Sciatic nerve (tissue), 2 donors: Measurements from ENCODE around the gene GIGYF1. TPM values are rescaled to one million over a fixed set of nuclear protein-coding genes. Genes with fewer than 3 reads are reported as not detected.
A peak's percentile ranks its signal among the peaks of the same experiment; 100 is the strongest.
"Not testable (repeated sequence)": the region's sequence is repeated elsewhere in the genome, so short reads cannot be mapped to it uniquely, and the experiment has no call there.

Experiments
- ATAC-seq: fragments of 200-7000 bp; cut with Tn5 transposase; one replicate; pipeline ENCODE4 v1.9.1; 2020; ENCODE audit warnings: mild to moderate bottlenecking, moderate library complexity
- DNase-seq: peaks from one replicate; pipeline ENCODE4 v3.0.0-alpha.2; 2020; ENCODE audit warnings: low spot score
- intact Hi-C: fragments of 100-400 bp; cut with DNase I; formaldehyde crosslinking; loops from one replicate; pipeline ENCODE4 v1.14.2; 2022
- total RNA-seq: library from RNA; stranded (reverse); fragmentation: NEBNext Ultra II Directional; extraction: Animal tissue kit (Norgen Biotek cat#: 25700); gene quantifications from one replicate; pipeline ENCODE4 v1.2.1, GENCODE V29; 2021
- donor health status: DM: no; HTN: no; CAD: no.
- donor health status: DM: no; HTN: no; CAD: no.

Gene GIGYF1
- total RNA-seq, 1 donor from 2014 or later: 58.8 TPM

DNA sequence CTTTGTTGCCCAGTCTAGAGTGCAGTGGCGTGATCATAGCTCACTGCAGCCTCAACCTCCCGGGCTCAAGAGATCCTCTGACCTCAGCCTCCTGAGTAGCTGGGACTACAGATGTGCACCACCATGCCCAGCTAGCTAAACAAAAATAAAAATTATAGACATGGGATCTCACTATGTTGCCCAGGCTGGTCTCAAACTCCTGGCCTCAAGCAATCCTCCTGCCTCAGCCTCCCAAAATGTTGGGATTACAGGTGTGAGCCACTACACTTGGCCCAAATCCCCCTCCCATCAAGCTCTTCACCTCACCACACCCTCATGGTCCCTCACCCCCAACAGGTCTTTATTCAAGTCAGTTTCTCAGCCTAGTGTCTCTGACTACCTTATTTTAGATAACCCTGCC is 23.0 kb upstream of the GIGYF1 start:
- ATAC-seq, intact Hi-C loops: not testable (repeated sequence)

DNA sequence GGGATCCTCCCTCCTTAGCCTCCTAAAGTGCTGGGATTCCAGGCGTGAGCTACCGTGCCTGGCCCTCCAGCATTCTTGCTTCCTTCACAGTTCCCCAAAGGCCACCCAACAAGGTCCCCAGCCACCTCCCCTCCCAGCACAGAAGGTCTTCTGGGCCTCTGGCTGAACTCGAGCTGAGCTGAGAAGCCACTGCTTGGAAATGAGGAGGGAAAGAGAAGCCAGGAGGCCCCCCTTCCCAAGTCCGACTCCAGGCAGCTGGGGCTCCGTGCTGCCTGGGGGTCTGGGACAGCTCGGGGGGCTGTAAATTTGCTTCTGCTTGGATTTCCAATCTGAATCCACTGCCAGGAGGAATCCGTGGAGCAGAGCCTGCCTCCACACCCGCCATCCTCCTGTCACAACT is 20.7 kb upstream of the GIGYF1 start:
- DNase-seq (no peak), ATAC-seq (no peak)
- intact Hi-C loops: no loop called here

More for the DNA sequence above, 23.0 kb upstream of the GIGYF1 start:
- not testable (repeated sequence) for DNase-seq

DNA sequence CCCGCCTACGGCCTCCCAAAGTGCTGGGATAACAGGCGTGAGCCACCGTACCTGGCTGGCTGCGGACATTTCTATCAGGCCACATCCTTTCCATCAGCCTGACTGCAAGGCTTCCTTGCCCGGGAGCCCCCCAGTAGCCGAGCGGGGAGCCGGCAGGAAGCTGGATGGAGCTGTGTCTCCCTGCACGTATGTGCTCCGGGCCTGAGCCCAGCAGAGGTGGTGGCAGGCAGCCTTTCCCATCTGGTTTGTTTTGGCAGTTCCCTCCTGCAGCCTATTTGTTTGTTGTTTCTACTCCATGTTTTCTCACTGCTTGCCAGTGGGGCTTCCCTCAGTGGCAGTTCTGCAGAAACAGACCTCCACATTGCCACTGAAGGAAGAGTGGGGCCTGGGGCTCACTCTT is 17.3 kb upstream of the GIGYF1 start:
- no peak for ATAC-seq
- DNase-seq: no peak
- intact Hi-C loops: no loop called here

DNA sequence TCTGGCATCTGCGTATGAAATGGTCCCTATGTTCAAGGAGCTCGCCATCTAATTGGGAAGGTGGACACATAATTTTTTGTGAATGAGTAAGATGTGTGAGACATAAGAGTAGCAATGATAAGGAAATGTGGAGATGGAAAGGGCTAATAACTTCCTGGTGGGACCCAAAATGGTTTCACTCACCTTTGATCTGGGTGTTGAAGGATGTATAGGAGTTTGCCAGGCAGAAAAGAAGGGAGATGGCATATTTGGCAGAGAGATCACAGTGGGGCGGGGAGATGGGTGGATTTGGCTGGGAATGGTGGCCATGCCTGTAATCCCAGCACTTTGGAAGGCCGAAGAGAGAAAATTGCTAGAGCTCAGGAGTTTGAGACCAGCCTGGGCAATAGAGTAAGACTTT is 16.4 kb upstream of the GIGYF1 start:
- ATAC-seq: no peak
- intact Hi-C loops: no loop called here
- DNase-seq: no peak

DNA sequence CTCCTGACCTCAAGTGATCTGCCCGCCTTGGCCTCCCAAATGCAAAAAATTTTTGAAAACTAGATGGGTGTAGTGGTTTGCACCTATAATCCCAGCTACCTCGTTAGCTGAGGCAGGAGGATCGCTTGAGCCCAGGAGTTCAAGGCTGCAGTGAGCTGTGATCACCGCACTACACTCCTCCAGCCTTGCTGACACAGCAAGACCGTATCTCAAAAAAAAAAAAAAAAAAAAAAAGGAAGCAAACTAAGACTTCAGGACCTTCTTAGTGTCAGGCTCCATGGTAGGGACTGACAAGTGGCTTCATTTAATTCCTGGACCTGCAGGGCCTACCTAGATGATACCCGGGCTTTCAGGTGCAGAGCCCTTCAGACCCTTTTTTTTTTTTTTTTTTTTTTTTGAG is 14.3 kb upstream of the GIGYF1 start:
- DNase-seq (no peak), ATAC-seq (no peak)
- intact Hi-C loops: no loop called here

DNA sequence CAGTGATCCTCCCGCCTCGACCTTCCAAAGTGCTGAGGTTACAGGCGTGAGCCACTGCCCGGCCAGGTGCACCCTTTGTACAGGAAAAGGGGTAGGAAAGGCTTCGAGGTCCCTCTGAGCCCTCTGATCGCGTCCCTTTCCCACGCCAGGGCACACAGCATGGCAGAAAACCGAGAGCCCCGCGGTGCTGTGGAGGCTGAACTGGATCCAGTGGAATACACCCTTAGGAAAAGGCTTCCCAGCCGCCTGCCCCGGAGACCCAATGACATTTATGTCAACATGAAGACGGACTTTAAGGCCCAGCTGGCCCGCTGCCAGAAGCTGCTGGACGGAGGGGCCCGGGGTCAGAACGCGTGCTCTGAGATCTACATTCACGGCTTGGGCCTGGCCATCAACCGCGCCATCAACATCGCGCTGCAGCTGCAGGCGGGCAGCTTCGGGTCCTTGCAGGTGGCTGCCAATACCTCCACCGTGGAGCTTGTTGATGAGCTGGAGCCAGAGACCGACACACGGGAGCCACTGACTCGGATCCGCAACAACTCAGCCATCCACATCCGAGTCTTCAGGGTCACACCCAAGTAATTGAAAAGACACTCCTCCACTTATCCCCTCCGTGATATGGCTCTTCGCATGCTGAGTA is 12.7 kb upstream of the GIGYF1 start:
- DNase-seq (no peak), ATAC-seq (no peak)
- intact Hi-C loops: no loop called here

DNA sequence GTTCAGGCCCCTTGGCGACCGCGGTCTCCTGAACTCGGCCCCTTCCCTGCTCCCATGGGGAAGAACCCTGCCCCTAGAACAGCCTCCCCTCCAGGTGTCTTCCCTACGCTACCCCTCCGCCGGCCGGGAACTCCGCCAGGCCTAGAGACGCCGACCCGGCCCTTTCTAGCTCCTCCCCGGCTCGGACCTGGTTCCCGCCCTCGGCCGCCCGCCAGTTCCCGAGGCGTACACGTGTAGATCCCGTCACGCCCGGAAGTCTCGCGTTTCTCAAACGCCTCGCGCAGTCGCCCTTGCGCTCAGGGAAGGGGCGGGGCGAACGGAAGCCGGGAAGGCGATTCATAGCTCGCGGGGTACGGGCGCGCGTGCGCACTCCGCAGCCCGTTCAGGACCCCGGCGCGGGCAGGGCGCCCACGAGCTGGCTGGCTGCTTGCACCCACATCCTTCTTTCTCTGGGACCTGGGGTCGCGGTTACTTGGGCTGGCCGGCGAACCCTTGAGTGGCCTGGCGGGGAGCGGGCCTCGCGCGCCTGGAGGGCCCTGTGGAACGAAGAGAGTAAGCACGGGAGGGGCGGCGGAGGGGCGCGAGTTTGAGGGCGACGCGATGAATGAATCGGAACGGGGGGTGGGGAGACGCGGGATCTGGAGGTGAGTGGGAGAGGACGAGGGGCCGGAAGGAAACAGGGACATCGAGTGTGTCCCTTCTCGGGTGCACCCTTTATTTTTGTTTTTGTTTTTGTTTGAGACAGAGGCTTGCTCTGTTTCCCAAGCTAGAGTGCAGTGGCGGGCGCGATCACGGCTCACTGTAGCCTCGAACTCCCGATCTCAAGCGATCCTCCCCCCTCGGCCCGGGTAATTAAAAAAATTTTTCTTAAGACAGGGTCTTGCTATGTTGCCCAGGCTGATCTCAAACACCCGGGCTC is 12.0 kb upstream of the GIGYF1 start, which contains the start of gene POP7:
TSS of gene POP7 (plus strand) at position 369 of the 919 bp plus-strand sequence. CDS start 710 bp downstream, outside the sequence.
- intact Hi-C loops: loop anchor here (2.0 kb wide), 1 partner anchor 145 kb away; no protein-coding TSS in a partner anchor
- DNase-seq (peak; percentile 100), ATAC-seq (peak; percentile 98)

DNA sequence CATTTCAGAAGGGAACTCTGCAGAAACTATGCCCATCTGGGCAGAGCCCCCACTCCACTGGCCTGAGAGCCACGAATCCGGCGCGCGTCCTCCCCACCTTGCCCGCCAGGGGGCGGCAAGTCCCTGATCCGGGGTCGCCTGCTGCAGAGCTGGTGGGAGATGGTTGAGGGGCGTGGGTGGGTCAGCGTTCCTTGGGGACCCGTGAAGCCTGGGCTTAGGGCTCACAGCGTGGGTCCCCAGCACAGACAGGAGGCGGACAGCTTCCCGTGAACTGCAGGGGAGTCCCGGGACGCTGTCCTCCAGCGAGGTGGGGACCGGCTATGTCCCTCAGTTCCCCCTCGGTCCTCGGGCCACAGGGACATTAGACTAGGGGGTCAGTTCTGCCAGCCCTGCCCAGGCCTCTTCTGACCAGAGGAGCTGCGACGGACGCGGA is 11.3 kb upstream of the GIGYF1 start:
- peak; percentile 83 for ATAC-seq
- peak; percentile 90 for DNase-seq
- intact Hi-C loops: loop anchor here (2.0 kb wide), 1 partner anchor 145 kb away; no protein-coding TSS in a partner anchor

DNA sequence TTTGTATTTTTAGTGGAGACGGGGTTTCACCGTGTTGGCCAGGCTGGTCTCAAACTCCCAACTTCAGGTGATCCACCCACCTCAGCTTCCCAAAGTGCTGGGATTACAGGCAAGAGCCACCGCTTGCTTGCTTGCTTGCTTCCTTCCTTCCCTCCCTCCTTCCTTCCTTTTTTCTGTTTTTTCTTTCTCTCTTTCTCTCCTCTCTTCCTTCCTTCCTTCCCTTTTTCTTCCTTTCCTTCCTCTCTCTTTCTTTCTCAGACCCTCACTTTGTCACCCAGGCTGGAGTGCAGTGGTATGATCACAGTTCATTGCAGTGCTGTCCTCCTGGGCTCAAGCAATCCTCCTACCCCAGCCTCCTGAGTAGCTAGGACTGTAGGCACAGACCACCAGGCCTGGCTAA is 7.0 kb upstream of the GIGYF1 start:
- intact Hi-C loops, DNase-seq, ATAC-seq: not testable (repeated sequence)

DNA sequence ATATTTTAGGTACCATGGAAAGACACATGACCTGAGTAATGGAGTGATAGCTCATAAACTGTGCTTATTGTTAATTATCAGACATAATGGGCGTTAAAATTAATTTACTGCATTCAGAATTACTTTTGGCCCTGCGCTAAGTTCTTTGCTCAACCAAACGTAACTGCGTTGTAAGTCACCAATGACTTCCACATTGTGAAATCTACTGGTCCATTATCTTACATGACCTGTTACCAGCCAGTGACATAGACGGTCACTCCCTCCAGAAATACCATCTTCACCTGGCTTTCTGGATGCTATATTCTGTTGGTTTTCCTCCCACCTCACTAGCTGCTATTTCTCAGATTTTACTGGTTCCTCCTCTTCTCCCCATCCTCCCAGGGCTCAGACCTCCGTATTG is 5.0 kb upstream of the GIGYF1 start:
- no peak for DNase-seq
- intact Hi-C loops: no loop called here
- ATAC-seq: no peak

DNA sequence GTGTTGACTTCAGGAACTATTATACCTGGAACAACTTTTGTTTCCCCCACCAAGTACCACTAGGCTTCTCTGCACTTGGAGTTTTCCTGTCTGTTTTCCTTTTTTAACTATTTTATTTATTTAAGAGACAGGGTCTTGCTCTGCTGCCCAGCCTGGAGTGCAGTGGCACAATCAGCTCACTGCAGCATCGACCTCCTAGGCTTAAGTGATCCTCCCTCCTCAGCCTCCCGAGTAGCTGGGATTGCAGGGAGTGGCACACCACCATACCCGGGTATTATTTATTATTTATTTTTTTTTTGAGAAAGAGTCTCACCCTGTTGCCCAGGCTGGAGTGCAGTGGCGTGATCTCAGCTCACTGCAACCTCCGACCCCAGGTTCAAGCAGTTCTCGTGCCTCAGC is 2.1 kb upstream of the GIGYF1 start:
- DNase-seq: no peak
- intact Hi-C loops: no loop called here
- no peak for ATAC-seq

DNA sequence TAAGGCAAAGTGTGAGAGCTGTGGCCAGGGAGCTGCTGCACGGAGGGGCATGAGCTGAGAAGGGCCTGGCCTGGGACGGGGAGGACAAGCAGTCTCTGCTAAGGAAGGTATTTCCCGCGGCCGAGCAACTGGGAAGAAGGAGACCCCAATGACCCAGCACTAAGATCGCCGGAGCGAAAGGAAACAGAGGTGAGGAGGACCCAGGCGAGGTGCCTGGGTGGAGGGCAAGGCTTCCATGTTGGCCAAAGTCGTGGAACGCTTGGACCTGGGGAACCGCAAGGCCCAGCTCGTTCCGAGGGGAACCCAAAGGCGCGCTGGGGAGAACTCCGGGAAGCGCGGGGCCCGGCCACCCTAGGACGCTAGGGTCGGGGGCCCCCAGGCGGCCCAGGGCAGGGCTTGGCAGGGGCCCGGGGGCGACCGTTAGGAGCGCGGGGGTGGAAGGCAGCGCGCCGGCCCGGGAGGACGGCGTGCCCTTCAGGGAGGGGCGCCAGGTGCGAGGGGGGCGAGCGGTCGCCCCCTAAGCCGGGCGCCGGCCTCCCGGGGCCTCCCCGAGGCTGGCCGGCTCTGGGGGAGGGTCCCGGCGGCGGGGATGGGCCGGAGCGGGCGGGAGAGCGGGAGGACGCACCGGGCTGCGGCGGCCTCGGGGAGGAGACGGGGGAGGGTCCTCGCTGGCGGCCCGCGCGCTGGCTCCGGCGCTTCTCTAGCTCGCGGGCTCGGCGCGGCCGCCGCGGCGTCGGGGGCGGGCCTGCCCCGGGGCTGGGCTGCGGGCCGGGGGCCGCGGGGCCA is 545 bp downstream of the GIGYF1 start:
- DNase-seq (no peak), ATAC-seq (no peak)
- intact Hi-C loops: loop anchor here (2.0 to 5.0 kb wide), 2 partner anchors 129 to 226 kb away; no protein-coding TSS in a partner anchor

DNA sequence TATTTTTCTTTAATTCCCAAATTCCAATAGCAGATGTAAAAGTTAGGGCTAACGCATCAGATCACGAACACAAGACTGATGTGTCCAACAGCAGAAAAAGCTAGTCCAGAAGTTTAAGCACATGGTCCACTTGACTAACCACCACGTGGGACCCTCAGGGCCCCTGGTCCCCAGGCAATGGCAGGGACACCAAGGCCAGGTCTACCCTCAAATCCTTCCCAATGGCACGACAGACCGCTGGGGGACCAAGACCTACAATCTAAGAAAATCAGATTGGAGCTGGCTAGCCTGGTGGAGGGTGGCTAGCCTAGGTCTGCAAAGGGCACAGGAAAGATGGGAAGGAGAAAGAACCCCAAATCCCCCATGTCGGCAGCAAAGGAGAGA is 1.5 kb downstream of the GIGYF1 start:
- no peak for DNase-seq
- no peak for ATAC-seq
- intact Hi-C loops: loop anchor here (2.0 to 5.0 kb wide), 2 partner anchors 128 to 225 kb away; no protein-coding TSS in a partner anchor

DNA sequence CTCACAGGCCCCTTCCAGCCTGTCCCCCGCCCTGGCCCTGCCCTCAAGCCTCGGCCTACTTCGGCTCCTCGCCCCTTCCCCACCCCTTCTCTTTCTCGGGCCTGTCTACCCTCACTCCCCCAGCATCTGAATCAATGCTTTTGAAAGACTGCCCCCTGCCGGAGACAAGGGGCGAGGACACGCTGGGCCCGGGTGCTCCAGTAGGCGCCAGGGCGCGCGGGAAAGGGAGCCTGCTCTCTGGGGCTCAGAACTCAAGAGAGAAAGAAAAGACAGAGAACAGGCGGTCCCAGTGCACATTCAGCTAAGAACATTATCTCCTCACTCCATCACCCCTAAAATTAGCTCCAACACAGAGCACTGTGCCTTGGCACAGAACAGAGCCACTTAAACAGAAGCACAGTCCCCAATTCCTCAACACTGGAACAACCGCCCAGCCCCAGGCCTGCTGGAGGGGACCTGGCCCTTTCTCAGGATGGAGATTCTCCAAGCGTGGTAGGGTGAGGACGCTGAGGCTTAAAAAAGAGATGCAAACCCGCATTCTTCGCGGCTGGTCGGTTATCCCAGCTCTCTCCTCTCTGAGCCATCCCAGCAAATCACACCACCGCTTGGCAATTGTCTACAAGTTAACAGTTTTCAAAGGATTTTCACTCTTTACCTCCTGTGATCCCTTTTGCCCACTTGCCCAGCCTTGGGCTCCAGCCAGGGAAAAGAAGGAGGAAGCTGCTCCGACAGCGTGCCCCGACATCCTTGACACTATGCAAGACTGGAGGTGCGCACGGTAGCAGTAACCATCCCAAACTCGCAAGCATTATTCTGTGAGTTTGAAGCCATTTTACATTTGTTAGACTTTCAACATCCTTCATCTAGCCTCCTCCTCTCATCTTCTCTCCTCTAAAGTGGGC is 2.1 kb downstream of the GIGYF1 start:
- intact Hi-C loops: loop anchor here (2.0 to 5.0 kb wide), 2 partner anchors 127 to 225 kb away; no protein-coding TSS in a partner anchor
- DNase-seq (peak; percentile 91), ATAC-seq (peak; percentile 88)

DNA sequence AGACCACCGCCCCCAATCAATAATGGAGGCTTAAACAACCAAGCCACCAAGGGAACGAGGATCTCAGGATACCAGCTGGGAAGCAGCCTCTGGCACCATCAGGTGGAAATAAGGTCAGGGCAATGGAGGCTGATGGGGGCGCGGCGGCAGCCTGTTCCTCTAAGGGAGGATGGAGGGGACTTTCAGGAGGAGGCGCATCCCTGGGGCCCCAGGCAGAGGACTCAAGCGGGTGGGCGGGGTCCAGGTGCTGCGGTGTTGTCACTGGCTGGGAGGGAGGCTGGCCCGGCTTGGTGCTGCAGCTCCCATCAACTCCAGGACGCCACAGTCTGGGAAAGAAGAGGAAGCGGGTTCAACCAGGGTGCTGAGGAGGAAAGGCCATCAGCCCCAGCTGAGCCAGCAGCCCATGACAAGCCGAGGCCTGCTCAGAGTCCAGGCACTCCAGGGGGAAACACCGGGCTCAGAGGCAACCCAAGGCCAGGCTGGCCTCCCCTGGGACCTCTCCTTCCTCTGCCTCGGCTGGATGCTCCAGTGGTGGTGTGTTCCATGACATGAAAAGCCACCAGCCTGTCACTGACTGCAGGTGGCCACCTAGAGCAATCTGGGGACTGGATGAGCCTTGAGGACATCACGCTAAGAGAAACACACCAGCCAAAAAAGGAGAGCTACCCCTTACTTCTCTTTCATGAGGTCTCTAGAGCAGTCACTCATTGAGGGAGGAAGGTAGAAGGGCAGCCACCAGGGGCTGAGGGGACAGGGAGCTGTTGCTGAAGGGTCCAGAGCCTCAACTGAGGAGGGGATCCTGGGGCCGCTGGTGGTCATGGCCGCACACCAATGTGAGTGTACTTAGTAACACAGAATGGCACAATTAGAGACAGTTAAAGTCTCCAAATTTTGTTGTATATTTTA is 4.6 kb downstream of the GIGYF1 start:
- ATAC-seq: no peak

DNA sequence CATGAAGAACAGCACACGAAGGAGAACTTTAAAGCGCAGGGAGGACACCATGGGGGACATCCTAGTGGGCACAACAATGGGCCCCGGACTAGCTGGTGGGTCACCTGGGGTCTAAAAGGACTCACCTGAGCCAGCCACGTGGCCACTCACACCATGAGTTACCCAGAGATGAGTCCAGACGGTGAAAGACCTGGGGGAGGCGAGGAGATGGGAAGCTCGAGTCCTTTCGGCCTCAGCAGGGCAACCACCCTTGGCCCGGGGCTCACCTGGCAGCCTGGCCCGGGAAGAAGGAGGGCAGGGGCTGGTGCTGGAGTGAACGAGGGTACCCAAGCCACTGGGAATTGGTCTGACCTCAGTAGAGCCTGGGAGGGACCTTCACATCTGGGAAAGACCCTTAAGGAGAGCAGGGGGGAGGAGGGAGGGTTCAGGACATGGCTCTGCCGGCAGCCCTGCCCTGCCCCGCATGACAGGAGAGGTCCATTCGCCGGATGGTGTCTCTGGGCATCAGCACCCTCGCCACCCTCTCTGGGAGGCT is 5.7 kb downstream of the GIGYF1 start:
- intact Hi-C loops: no loop called here
- no peak for ATAC-seq
- DNase-seq: no peak

More for the DNA sequence above, 4.6 kb downstream of the GIGYF1 start:
- no peak for DNase-seq
- intact Hi-C loops: loop anchor here (5.0 kb wide), 1 partner anchor 222 kb away; no protein-coding TSS in a partner anchor
